NK-92 treated with Interleukin-12 subunit alpha and Interleukin-12 subunit beta, amount 100 ng/mL, for 24 hours (cell line): ENCODE results near the gene USP54.
A peak's percentile ranks its signal among the peaks of the same experiment; 100 is the strongest.

Source experiments
- DNase-seq: peaks from one replicate; lab custom pipeline; 2025; lab: John Stamatoyannopoulos, UW

The USP54 gene

GRCh38 chr10:73519336-73519735 is 71.8 kb downstream of the USP54 start:
- no peak for DNase-seq

GRCh38 chr10:73517166-73517888 is 73.8 kb downstream of the USP54 start:
- no peak for DNase-seq

- DNase-seq, result no peak
Observed at GRCh38 chr10:73512207-73512743, 78.9 kb downstream of the USP54 start.

- no peak for DNase-seq
Observed at GRCh38 chr10:73509695-73510094, 81.4 kb downstream of the USP54 start.

DNA sequence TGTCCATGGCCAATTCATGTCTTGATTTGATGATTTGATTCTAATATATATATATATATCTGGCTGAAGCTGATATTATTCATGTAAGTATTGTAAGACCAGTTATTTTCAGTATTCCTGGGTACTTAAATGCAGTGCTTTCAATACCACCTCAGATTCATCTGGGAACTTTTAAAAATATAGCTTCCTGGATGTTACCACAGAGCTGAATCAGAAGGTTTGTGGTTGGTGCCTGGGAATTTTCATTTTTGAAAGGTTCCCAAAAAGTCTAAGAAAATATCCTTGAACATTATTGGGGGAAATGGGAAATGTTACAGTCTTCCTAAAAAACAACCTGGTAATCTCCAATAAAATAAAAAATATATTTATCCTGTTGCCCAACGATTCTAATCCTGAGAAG is 84.7 kb downstream of the USP54 start:
- no peak for DNase-seq

DNA sequence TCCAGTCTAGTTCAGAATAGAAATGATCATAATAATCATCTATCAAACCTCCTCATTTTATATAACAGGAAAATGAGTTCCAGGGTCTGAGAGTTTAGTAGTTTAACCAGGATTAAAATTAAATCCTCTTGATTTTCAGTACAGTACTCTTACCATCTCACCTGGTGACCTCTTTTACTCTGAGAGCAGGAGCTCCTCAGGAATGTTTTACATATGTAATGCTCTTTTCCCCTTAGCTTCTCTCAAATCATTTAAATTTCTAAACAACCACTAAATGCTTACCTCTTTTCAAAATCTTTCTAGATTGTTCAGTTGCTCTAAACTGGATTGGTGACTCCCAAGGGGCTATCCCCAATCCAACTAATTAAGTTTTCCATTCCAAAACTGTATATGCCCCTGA is 85.1 kb downstream of the USP54 start:
- no peak for DNase-seq

DNA sequence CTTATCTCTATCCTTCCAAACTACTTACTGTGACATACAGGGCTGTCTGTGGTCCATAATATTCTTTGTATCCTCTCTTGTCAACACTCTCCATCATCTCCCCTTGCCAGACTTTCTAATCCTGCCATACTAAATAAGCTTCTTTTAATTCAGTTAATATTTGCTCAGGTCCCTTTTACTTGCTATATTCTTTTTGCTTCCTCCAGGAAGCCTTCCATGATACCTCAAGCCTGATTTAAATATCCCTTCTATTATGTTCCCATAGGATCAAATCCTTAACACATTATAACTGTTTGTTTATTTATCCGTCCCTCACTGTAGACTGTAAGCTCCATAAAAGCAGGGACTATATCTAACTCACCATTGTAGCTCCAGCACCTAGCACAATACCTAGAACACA is 88.1 kb downstream of the USP54 start:
- DNase-seq, result no peak

DNA sequence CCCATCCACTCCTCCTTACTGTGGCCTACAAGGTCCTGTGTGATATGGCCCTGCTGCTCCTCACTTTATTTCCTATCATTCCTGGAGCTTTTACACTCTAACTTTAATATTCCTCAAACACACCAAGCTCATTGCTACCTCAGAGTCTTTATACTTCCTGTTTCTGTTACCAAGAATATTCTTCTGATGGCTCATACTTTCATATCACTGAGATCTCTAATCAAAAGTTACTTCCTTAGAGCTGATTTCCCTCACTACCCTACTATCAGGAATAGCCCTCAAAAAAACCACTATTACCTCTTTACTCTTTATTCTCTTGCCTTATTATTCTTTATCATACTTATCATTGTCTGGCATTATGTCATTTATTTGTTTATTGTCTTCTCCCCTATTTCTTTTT is 89.5 kb downstream of the USP54 start:
- no peak for DNase-seq

- no peak for DNase-seq
Observed at GRCh38 chr10:73497623-73498022, 93.5 kb downstream of the USP54 start.

DNA sequence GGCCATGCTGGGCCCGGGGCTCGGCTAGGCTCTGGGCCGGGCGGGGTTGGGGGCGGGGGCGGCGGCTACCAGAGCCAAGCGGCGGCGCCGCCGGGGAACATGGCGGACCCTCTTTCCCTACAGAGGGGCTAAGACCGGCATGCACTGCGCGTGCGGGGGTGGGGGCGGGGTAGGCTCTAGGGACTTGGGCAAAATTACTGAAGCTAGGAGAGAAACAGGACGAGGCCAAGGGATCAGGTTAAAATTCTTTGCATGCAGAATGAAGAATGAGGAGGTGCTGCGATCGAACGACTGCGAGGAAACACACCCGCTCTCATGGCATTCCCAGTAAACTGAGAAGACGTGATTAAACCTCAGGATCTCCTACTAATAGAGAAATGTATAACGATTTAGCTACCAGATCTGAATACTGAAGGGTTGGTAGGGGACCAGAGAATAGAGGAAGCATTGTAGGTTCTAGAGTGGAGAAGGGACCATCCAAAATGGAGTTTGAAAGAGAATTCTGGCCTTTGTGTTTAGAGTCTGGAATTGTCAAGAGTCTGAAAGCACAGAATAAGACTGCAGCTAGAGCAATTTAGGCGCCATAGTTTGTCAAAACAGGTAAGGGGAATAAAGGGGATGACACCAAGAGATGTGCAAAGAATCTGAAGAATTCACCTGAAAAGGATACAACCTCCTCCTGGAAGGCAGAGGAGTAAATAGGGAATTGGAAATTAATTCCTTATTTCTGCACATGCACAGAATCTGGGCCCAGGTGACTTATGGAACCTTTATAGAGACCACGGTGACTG is 95.1 kb downstream of the USP54 start, which contains the start of gene PPP3CB:
TSS of gene PPP3CB (minus strand) at position 141 of the 791 bp plus-strand sequence. CDS start at position 6, 135 bp downstream.
- peak; percentile 89 for DNase-seq

DNA sequence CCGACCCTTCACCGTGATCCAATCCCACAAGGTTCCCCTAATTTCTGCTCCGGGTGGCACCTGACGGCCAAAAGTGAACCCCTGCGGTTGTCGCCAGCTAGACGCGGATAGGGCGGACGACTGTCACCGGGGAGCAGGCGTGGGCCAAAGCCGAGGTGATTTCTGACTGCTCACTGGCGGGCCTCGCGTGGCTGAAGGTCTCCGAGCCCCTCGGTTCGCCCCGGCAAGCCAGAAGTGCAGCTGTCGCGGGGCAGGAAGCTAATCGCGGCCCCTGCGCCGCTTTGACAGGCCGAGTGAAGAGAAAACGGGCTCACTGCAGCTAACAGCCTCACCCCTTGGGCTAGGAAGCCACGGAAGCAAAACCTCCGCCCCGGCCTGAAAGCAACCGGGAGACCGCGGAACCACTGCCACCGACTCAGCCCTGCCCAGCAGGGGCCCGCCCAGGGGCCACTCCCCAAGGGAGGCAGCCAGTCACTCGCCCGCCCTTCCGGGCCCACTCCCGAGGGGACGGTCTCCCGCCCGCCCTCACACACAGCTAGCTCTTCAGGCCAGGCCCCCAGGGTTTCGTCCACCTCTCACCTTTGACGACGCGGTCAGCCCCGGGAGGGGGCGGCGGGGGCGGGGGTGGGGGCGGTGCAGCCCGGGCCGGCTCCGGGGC is 95.8 kb downstream of the USP54 start:
- DNase-seq, result peak; percentile 90

DNA sequence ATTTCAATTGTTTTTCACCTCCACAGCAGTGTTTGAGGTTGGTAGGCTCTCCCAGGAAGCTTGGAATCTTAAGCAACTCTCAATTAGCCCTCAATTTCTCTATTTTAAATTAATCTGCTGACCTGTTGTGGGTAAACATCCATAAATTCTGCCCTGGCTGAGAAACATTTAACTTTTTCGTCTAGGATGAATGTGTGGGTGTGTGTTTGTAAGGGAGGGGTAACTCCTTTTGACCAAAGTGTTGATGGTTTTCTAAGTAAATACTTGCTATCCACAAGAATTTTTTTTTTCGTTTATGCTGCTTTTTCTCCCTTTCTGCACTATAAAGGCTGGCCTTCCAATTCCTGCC is 96.3 kb downstream of the USP54 start:
- no peak for DNase-seq

DNA sequence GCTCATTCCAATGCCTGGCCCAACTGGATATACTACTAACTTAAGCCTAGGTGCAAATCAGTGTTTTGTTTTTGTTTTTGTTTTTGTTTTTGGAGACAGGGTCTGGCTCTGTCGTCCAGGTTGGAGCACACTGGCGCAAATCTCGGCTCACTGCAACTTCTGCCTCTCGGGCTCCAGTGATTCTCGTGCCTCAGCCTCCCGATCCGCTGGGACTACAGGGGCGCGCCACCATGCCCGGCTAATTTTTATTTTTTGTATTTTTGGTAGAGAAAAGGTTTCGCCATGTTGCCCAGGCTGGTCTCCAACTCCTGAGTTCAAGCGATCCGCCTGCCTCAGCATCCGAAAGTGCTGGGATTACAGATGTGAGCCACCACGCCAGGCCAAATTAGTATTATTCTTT is 96.9 kb downstream of the USP54 start:
- no peak for DNase-seq

- DNase-seq, result no peak
Observed at GRCh38 chr10:73493781-73494180, 97.4 kb downstream of the USP54 start.

DNA sequence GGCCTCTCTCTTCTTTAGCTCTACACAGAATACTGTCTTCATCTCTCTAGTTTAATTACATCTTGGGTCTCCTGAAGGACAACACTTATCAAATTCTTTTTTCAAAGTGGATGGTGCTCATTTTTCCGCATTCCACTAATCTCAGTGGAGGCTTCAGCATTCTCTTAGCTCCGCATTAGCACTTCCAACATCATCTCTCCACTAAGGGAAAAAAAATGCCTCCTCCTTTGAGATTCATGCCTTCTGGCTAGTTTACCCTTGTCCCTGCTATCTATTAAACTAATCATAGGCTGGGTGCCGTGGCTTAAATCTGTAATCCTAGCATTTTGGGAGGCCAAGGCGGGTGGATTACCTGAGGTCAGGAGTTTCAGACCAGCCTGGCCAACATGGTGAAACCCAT is 104.5 kb downstream of the USP54 start:
- DNase-seq, result no peak

DNA sequence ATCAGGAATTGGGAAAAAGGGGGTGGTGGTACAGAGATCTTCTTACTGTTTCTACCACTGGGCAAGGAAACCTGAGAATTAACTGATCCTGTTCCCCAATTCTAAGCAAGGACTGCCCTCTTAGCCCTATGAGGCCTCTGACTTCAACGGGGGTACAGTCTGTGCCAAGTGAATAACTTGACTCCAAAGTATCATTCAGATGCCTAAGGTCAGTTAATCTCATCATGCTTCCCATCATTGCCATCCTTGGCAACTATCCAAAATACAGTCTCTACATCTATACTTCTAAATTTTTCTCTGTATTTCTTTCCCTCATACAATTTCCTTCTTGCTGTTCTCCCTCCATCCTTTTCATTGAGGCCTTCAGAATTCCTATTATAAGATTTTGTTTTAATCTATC is 105.8 kb downstream of the USP54 start:
- no peak for DNase-seq

- DNase-seq, result no peak
Observed at GRCh38 chr10:73480158-73480557, 111.0 kb downstream of the USP54 start.

DNA sequence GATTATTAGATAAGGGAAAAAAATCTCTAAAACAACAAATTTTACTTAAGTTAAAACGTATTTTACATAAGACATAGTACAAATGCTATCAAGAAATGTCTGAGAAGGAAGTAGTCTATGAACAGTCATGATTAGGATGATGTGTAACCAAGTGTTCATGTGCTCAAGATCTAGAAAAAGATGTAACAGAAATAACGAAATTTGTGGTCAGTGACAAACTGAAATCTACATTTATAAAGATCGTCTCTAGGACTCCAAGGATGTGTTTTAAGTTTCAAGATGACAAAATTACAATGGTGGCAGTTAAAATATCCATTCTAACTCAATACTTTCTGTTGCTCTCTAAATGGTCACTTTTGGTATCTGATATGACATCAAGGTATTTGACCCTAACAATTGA is 112.5 kb downstream of the USP54 start:
- no peak for DNase-seq

- no peak for DNase-seq
Observed at GRCh38 chr10:73471226-73471625, 119.9 kb downstream of the USP54 start.

DNA sequence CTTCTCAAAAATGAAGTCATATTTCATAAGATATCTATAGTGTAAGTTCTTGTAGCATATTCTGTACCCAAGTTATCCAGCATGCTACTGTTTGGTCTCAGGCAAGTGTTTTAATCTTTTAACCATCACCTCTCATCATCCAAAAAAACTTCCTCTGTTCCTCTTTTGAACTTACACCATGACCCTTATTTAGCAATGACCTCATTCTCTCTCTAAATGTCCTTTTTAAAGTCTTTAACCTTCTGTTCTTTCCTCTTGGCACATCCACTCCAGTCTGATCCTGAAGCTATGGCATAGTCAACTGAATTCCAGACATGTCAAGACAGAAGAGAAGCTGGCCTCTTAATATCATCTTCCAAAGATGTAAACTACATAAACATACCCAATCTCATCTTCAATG is 121.6 kb downstream of the USP54 start:
- no peak for DNase-seq

DNA sequence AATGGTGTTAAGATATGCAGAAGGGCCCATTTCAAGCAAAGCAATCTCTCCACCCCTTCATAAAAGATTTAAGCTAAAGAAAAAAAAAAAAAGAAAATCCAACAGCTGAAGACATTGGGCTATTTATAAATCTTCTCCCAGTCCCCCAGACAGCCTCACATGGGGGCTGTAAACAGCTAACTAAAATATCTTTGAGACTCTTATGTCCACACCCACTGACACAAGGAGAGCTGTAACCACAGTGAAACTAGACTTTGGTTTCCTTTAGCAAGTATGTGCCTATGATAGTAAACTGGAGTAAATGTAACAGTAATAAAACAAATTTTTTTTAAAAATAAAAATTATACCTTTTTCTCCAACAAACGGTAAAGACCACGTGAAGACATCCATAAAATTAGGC is 123.9 kb downstream of the USP54 start:
- no peak for DNase-seq

DNA sequence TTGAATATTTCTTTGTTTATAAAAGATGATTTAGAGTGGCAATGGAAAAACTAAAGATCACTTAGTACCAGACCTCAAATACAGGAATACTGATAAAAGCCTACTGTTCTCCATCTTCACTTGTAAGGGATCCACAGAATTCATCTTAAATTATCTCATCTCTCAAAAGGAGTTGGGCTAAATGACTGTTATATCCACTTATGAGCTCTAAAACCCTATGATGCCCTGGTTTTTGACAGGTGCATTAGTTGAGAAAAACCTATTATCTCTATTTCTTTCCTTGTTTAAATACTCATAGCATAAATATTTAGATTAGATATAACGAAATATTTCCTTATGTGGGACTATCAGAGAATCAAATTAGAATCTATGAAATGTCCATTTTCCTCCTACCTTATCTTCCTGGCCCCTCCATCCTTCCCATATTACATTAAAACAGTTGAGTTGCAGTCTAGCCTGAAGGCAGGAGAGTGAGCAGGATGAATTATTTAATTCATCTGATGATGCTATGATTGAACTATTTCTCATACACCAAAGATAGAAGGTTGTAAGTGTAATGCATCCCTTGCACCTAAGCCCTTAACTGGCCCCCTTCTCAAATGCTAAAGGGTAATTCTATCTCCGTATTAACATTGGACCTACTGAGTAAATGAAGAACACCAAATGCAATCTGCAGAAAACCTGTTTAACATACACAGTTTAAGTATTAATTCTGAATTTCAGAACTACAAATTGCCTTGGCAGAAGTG is 125.0 kb downstream of the USP54 start:
- DNase-seq, result no peak
